D721Med (cell line): ENCODE results near the gene CTAGE9.

Source experiments
- DNase-seq: peaks from one replicate; pipeline ENCODE4 v3.0.0; 2011; ENCODE audit warnings: low spot score; ENCODE audit not compliant: insufficient read length
- FAIRE-seq: peaks from 2 replicates; lab custom pipeline; 2011; peaks lifted over from hg19 to GRCh38; lab: Jason Lieb, UNC
- TF ChIP-seq, protein P1 (sequence below): IDR thresholded peaks from 2 replicates; pipeline ENCODE4 v1.5.1; 2012; ENCODE audit warnings: mild to moderate bottlenecking, control low read depth; ENCODE audit not compliant: insufficient read depth; ENCODE audit errors: missing control alignments

Gene CTAGE9

DNA sequence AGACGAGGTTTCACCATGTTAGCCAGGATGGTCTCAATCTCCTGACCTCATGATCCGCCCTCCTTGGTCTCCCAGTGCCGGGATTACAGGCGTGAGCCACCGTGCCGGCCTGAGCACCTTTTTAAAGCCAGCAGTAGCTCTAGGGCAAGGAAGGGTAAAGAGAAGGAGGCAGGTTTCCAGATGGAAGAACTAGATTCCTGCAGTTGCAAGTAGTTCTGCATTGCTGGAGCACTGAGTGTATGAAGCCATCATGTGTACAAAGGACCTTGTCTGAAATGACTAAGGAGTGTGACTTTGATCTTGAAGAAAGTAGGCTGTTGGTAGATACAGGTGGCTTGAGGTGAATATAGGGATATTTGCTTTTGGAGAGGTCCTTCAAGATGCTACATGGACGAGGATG lies 13.9 kb downstream of the CTAGE9 start:
- no peak for DNase-seq
- TF ChIP-seq, protein P1, sequence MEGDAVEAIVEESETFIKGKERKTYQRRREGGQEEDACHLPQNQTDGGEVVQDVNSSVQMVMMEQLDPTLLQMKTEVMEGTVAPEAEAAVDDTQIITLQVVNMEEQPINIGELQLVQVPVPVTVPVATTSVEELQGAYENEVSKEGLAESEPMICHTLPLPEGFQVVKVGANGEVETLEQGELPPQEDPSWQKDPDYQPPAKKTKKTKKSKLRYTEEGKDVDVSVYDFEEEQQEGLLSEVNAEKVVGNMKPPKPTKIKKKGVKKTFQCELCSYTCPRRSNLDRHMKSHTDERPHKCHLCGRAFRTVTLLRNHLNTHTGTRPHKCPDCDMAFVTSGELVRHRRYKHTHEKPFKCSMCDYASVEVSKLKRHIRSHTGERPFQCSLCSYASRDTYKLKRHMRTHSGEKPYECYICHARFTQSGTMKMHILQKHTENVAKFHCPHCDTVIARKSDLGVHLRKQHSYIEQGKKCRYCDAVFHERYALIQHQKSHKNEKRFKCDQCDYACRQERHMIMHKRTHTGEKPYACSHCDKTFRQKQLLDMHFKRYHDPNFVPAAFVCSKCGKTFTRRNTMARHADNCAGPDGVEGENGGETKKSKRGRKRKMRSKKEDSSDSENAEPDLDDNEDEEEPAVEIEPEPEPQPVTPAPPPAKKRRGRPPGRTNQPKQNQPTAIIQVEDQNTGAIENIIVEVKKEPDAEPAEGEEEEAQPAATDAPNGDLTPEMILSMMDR = no peak
- FAIRE-seq = no peak

DNA sequence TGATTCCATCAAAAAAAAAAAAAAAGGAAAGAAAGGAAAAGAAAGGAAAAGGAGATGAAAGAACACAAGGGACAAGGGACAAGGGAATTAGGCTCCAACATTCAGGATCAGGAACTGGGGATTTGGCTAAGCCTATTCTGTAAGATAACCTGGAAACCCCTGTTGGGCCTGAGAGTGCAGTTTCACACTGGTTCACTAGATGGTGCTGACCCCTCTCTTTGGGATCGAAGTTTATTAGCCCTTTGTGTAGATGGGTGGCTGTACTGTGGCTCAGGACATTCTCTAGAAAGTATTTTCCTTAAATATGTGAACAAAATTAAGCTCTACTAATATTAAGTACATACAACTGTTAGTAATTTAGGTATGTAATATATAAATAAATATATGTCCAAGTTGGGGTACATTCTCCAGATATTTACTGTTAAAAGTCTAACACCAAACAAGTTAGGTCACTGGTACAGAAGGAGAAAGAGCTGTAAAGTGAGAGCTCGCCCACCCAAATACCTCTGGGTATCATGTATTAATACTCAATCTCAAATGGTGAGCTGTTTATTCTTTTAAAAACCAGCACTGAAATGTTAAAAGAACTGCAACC lies 15.9 kb downstream of the CTAGE9 start:
- DNase-seq (no peak), FAIRE-seq (no peak)
- TF ChIP-seq, protein P1 = peak; percentile 69

DNA sequence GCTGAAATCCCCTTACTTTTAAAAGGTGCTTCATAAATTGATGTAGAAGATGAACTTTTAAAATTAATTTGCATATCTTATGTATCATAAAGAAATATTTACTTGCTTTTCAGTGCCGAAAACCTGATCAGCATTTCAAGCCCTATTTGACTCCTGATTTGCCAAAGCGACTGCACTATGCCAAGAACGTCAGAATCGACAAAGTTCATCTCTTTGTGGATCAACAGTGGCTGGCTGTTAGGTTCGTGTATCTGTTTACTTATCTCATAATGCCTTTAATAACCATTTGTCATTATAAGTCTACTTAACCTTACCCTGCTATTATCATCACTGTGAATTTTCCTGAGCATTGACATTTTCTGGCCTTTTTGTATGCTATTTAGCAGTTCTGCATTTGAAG lies 17.4 kb downstream of the CTAGE9 start:
- TF ChIP-seq, protein P1 = no peak
- FAIRE-seq (no peak), DNase-seq (no peak)

DNA sequence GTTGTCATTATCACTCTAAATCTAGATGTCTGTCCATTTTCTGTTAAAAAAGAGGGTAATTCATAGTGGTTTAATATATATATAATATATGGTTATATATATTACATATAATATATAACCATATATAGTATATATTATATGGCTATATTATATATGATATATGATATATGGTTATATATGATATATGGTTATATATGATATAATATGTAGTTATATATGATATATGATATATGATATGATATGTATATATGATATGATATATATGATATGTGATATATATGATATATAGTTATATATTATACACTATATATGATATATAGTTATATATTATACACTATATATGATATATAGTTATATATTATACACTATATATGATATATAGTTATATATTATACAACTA lies 18.2 kb downstream of the CTAGE9 start:
- DNase-seq = no peak
- FAIRE-seq = no peak
- TF ChIP-seq, protein P1 = no peak

DNA sequence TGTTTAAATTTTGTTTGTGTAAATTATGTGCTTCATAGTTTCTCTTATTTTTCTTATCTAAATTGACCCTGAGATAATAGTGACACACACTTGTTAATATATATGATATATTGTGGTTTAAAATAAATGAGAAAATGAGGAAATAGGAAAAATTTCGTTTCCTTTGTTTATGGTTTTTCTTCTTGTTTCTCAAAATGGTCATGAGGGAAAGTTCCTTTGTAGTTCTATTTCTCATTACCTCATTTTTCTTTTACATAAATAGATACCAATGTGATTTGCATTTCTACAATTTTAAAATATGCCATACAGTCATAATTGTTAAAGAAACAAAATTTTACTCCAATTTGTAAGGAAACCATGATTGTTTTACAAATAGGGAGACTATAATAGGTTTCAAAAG lies 18.8 kb downstream of the CTAGE9 start:
- no peak for DNase-seq
- TF ChIP-seq, protein P1 = no peak
- FAIRE-seq = no peak

DNA sequence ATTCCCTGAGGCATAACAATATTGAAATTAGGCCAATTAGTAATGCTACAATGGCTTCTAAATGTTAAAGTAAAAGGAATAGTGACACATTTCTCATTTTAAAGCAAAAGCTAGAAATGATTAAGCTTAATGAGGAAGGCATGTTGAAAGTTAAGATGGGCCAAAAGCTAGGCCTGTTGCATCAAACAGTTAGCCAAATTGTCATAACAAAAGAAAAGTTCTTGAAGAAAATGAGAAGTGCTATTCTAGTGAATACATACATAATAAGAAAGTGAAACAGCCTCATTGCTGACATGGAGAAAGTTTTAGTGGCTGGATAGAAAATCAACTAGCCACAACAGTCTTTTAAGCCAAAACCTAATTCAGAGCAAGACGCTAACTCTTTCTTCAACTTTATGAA lies 22.5 kb downstream of the CTAGE9 start:
- FAIRE-seq = no peak
- DNase-seq = no peak
- TF ChIP-seq, protein P1 = no peak

DNA sequence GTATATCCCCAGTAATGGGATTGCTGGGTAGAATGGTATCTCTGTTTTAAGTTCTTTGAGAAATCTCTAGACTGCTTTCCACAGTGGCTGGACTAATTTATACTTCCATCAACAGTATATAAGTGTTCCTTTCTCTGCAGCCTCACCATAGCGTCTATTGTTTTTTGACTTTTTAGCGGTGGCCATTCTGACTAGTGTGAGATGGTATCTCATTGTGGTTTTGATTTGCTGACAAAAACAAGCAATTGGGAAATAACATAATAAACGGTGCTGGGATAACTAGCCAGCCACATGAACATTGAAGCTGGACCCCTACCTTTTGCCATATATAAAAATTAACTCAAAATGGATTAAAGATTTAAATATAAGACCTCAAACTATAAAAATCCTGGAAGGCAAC lies 23.8 kb downstream of the CTAGE9 start:
- TF ChIP-seq, protein P1 = no peak

More for the DNA sequence above, 23.8 kb downstream of the CTAGE9 start:
- DNase-seq = no peak
- FAIRE-seq = no peak
